ENCODE data around the gene GALNT10.

DNA sequence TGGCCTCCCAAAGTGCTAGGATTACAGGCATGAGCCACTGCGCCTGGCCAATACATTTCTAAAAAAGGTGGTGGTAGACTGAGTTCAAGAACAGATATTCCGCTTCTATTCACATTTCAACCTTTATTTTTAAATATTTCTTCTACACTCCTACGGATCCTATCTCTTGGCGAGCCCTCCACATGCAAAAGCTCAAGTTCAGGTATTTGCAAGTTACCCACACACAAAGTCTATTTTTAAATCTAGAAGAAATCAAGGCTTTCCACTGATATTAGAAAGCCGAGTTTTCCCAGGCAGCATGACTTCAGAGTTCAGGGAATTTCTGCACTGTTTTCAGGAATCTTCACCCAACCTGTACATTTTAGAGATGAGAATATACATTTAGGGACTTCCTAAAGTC is 153.9 kb downstream of the GALNT10 start:
- TF ChIP-seq CTCF (IDR thresholded peaks at IDR 0.05; ENCODE audit: poor library complexity), result no peak
- TF ChIP-seq EZH2phosphoT487 (IDR thresholded peaks at IDR 0.05; ENCODE audit: low read depth, severe bottlenecking, unreplicated experiment), result no peak
